HepG2 (cell line): Measurements from ENCODE around the gene SPTBN2. TPM values are rescaled to one million over a fixed set of nuclear protein-coding genes. Genes with fewer than 3 reads are reported as not detected.

ENCODE experiments used
- ATAC-seq: fragments of 200-7000 bp; cut with Tn5 transposase; 3 replicates; pipeline ENCODE4 v1.9.1; 2020; ENCODE audit warnings: mild to moderate bottlenecking, moderate library complexity
- BruUV-seq: library from RNA; stranded (reverse); fragments of 400-500 nt; replicated peaks from 2 replicates; lab custom pipeline; 2021; lab: Mats Ljungman, UMichigan
- CTCF ChIA-PET: fragments of 300-600 bp; formaldehyde crosslinking; extraction: SDS; loops from one replicate; lab custom pipeline; 2021; ENCODE audit warnings: low total read pairs, inconsistent platforms, low intra/inter-chr PET ratio; lab: Yijun Ruan, JAX
- POLR2A ChIA-PET: fragments of 350-600 bp; sonication (Branson Sonifier 250); formaldehyde crosslinking; loops from one replicate; lab custom pipeline; 2020; ENCODE audit warnings: antibody characterized with exemption, inconsistent platforms; lab: Yijun Ruan, JAX
- DNase-seq: peaks from one replicate; pipeline ENCODE4 v3.0.0-alpha.2; 2015; ENCODE audit warnings: low spot score
- FAIRE-seq: peaks from 3 replicates; lab custom pipeline; 2011; peaks lifted over from hg19 to GRCh38; lab: Jason Lieb, UNC
- H2AFZ ChIP-seq: one replicate; pipeline ENCODE4 v1.6.1; 2011; ENCODE audit warnings: low read length, inconsistent platforms
- H3K27ac ChIP-seq: fragments of 300-600 bp; 3 replicates; pipeline ENCODE4 v1.8.0; 2011; ENCODE audit warnings: mixed run types, mild to moderate bottlenecking, mixed read lengths, low read length, inconsistent platforms; ENCODE audit not compliant: insufficient read depth; ENCODE audit errors: extremely low read length
- H3K27me3 ChIP-seq, 2 experiments: fragments of 200-600 bp in 1 of 2; 2 replicates in 1 of 2; 3 replicates in 1 of 2; pipeline versions ENCODE4 v1.6.0 to v1.8.0; 2011; ENCODE audit warnings: low read length in 2 of 2, mild to moderate bottlenecking in 2 of 2, moderate library complexity in 2 of 2, inconsistent platforms in 1 of 2; ENCODE audit not compliant: insufficient read depth in 2 of 2, control insufficient read depth in 1 of 2
- H3K36me3 ChIP-seq, 2 experiments: fragments of 200-600 bp in 1 of 2; replicated peaks in 1 of 2; 2 replicates in 1 of 2; 3 replicates in 1 of 2; pipeline versions ENCODE4 v1.5.1 to v1.8.0; 2011; ENCODE audit warnings: low read length in 2 of 2, inconsistent platforms in 1 of 2; ENCODE audit not compliant: insufficient read depth in 2 of 2, control insufficient read depth in 1 of 2
- H3K4me1 ChIP-seq: 2 replicates; pipeline ENCODE4 v1.5.1; 2012; ENCODE audit warnings: low read length, inconsistent platforms; ENCODE audit not compliant: insufficient read depth
- H3K4me2 ChIP-seq: 2 replicates; pipeline ENCODE4 v1.6.0; 2011; ENCODE audit warnings: low read depth, low read length, inconsistent platforms
- H3K4me3 ChIP-seq, 3 experiments: fragments of 200-600 bp in 1 of 3; sonication (generic), shearing (Covaris generic) in 1 of 3; replicated peaks in 1 of 3; 2 replicates each; pipeline ENCODE4 v1.5.1; 2011 to 2016; ENCODE audit warnings: low read length in 3 of 3, inconsistent platforms in 2 of 3, low read depth in 2 of 3, mild to moderate bottlenecking in 2 of 3, control low read depth in 1 of 3, mixed read lengths in 1 of 3; ENCODE audit not compliant: insufficient read depth in 1 of 3
- H3K79me2 ChIP-seq: one replicate; pipeline ENCODE4 v1.6.1; 2011; ENCODE audit warnings: low read length, inconsistent platforms; ENCODE audit not compliant: insufficient read depth
- H3K9ac ChIP-seq: 2 replicates; pipeline ENCODE4 v1.6.0; 2011; ENCODE audit warnings: mild to moderate bottlenecking, low read depth, low read length, inconsistent platforms; ENCODE audit not compliant: insufficient read depth
- H3K9me3 ChIP-seq: 2 replicates; pipeline ENCODE4 v1.5.1; 2012; ENCODE audit warnings: mild to moderate bottlenecking, low read length
- H4K20me1 ChIP-seq: 2 replicates; pipeline ENCODE4 v1.6.0; 2011; ENCODE audit warnings: inconsistent platforms, mild to moderate bottlenecking, low read length, moderate library complexity; ENCODE audit not compliant: insufficient read depth
- ARNT ChIP-seq: fragments of 450-650 bp; IDR thresholded peaks from 2 replicates; pipeline ENCODE4 v1.6.1; 2017
- ATF4 ChIP-seq, 2 experiments: fragments of 450-650 bp in 1 of 2; sonication (generic) in 1 of 2; formaldehyde crosslinking; IDR thresholded peaks; 2 replicates each; pipeline versions ENCODE4 v1.5.0 to v1.8.0; 2020 to 2022; ENCODE audit warnings: mild to moderate bottlenecking in 1 of 2, missing genetic modification reagents in 1 of 2
- CHCHD3 ChIP-seq: sonication (generic); formaldehyde crosslinking; IDR thresholded peaks from 2 replicates; pipeline ENCODE4 v1.8.0; 2022; ENCODE audit warnings: mild to moderate bottlenecking, missing genetic modification reagents, moderate library complexity
- FUBP1 ChIP-seq: sonication (generic); formaldehyde crosslinking; IDR thresholded peaks from 2 replicates; pipeline ENCODE4 v1.5.1; 2020; ENCODE audit warnings: missing genetic modification reagents, mild to moderate bottlenecking, borderline replicate concordance
- HNRNPLL ChIP-seq: fragments of 200-400 bp; formaldehyde crosslinking; IDR thresholded peaks from 2 replicates; pipeline ENCODE4 v1.6.1; 2017; ENCODE audit warnings: mild to moderate bottlenecking, low read depth, low read length; ENCODE audit not compliant: poor library complexity, severe bottlenecking
- LCORL ChIP-seq, 2 experiments: fragments of 450-650 bp in 1 of 2; sonication (generic) in 1 of 2; formaldehyde crosslinking in 1 of 2; IDR thresholded peaks; 2 replicates each; pipeline versions ENCODE4 v1.5.0 to v1.6.1; 2017 to 2020; ENCODE audit warnings: antibody characterized with exemption in 1 of 2, missing genetic modification reagents in 1 of 2
- NRL ChIP-seq: sonication (generic); formaldehyde crosslinking; IDR thresholded peaks from 2 replicates; pipeline ENCODE4 v1.5.0; 2020; ENCODE audit warnings: missing genetic modification reagents, mild to moderate bottlenecking, moderate library complexity, borderline replicate concordance
- POLR2A ChIP-seq, 2 experiments: IDR thresholded peaks; 2 replicates each; pipeline ENCODE4 v1.6.1; 2011; ENCODE audit warnings: low read depth in 2 of 2, low read length in 2 of 2, mild to moderate bottlenecking in 1 of 2, moderate library complexity in 1 of 2; ENCODE audit not compliant: insufficient read depth in 1 of 2
- RARA ChIP-seq: IDR thresholded peaks from 2 replicates; pipeline ENCODE4 v1.6.1; 2016; ENCODE audit warnings: missing genetic modification reagents, missing compliant biosample characterization
- SALL1 ChIP-seq: sonication (generic); formaldehyde crosslinking; IDR thresholded peaks from 2 replicates; pipeline ENCODE4 v1.8.0; 2022; ENCODE audit warnings: mild to moderate bottlenecking, missing genetic modification reagents
- TRAFD1 ChIP-seq: sonication (generic); formaldehyde crosslinking; IDR thresholded peaks from 2 replicates; pipeline ENCODE4 v1.5.1; 2020; ENCODE audit warnings: missing genetic modification reagents, mild to moderate bottlenecking, borderline replicate concordance
- ZNF318 ChIP-seq: sonication (generic); formaldehyde crosslinking; IDR thresholded peaks from 2 replicates; pipeline ENCODE4 v1.4.0; 2020; ENCODE audit warnings: mild to moderate bottlenecking, missing genetic modification reagents
- WGBS: methylation state at CpG from one replicate; pipeline ENCODE4 v1.1.6; 2017; ENCODE audit warnings: low lambda C conversion rate; 5-methylcytosine and 5-hydroxymethylcytosine counted together
- in situ Hi-C: cut with HindIII; loops from 2 replicates; pipeline ENCODE4 v1.10.0; 2017; ENCODE audit warnings: low pct_unique_long_range_greater_than_20kb; ENCODE audit not compliant: extremely low pct_ligation_motif_present
- intact Hi-C: fragments of 100-400 bp; cut with micrococcal nuclease; formaldehyde crosslinking; loops from one replicate; pipeline ENCODE4 v1.10.0; 2022; ENCODE audit not compliant: unreplicated experiment
- polyA plus RNA-seq, 8 experiments: library from polyadenylated mRNA; depleted of rRNA in 3 of 8; stranded (reverse) in 7 of 8; unstranded in 1 of 8; fragments of >200 nt; fragmentation: Illumina TruSeq in 4 of 8; extraction: Trizol in 4 of 8; gene quantifications; 2 replicates each; pipeline versions ENCODE4 v1.2.1 to v1.2.3, GENCODE V29; 2011 to 2016; ENCODE audit warnings: low read depth in 4 of 8, missing spikeins in 1 of 8, mixed read lengths in 1 of 8; ENCODE audit not compliant: insufficient read depth in 1 of 8
- total RNA-seq, 5 experiments: library from RNA; depleted of rRNA; stranded (reverse); fragments of >200 nt; fragmentation: Illumina TruSeq; extraction: Trizol; gene quantifications; 2 replicates each; pipeline ENCODE4 v1.2.3, GENCODE V29; 2016; ENCODE audit warnings: low read depth in 1 of 5

The SPTBN2 gene
- total and polyA plus RNA-seq, 2 of the 13 experiments (the other 11 are each of a cell fraction or from before 2014, with no cell fraction given) = 0.65 to 4.0 TPM

- Histone ChIP-seq H3K79me2 (no peaks in the 10 kb centered on the region), H3K36me3 (no peaks in the 10 kb centered on the region), H4K20me1 (no peaks in the 10 kb centered on the region), H3K9me3 (no peaks in the 10 kb centered on the region), H3K27me3 (peaks cover 4 to 48% of the 10 kb centered on the region in 2 experiments), H3K9ac (no peak overlapping the region), H3K27ac (no peak overlapping the region), H3K4me1 (peaks cover 48% of the 10 kb centered on the region), H3K4me3 (no peak overlapping the region), H2AFZ (no peak overlapping the region), H3K4me2 (no peak overlapping the region)
- no peak for DNase-seq
- 53% methylated on average over 10 of the region's 10 CpGs for WGBS
- ChIA-PET POLR2A (no interaction called here), CTCF (no interaction called here)
- FAIRE-seq = no peak
- ATAC-seq = no peak
- in situ Hi-C loops = no loop called here
- no TSS peak for BruUV-seq
- intact Hi-C loops = no loop called here
- TF ChIP-seq CHCHD3 (CRISPR knock-in tag) (no peak), ZNF318 (no peak), POLR2A (IDR thresholded peaks at IDR 0.05; ENCODE audit: insufficient read depth in 1 of 2, low read depth in 2 of 2, low read length in 2 of 2) (no peak), TRAFD1 (CRISPR knock-in tag) (no peak), ATF4 (CRISPR knock-in tag; IDR thresholded peaks at IDR 0.05) (no peak), ARNT (no peak), FUBP1 (CRISPR knock-in tag) (no peak), RARA (CRISPR knock-in tag) (no peak), SALL1 (CRISPR knock-in tag) (no peak), NRL (no peak), LCORL (IDR thresholded peaks at IDR 0.05) (no peak), LCORL (CRISPR knock-in tag; IDR thresholded peaks at IDR 0.05) (no peak), HNRNPLL (no peak)
Observed at GRCh38 chr11:66725647-66726046, 3.4 kb downstream of the SPTBN2 start.
